Common myeloid progenitor, CD34-positive (primary cell): Measurements from ENCODE around the gene SIK2.

Experiments used
- CTCF ChIA-PET: fragments of 350-600 bp; sonication (Branson Sonifier 250); formaldehyde crosslinking; loops from one replicate; lab custom pipeline; 2021; ENCODE audit warnings: antibody characterized with exemption; lab: Charles Lee
- POLR2A ChIA-PET: fragments of 350-600 bp; sonication (Branson Sonifier 250); formaldehyde crosslinking; loops from one replicate; lab custom pipeline; 2021; ENCODE audit warnings: antibody characterized with exemption; lab: Charles Lee
- DNase-seq, 3 donors: peaks; one replicate each; pipeline versions ENCODE4 v3.0.0 to v3.0.0-alpha.2; 2013
- H3K27ac ChIP-seq, 2 experiments: 1 replicate in 1 of 2; 2 replicates in 1 of 2; pipeline ENCODE4 v1.7.0; 2013; ENCODE audit warnings: inconsistent platforms in 2 of 2, low read length in 2 of 2, mild to moderate bottlenecking in 2 of 2, low read depth in 1 of 2, moderate library complexity in 1 of 2; ENCODE audit not compliant: severe bottlenecking in 2 of 2, insufficient read depth in 1 of 2, poor library complexity in 1 of 2
- H3K27me3 ChIP-seq, 5 experiments: replicated peaks in 2 of 5; 1 replicate in 3 of 5; 2 replicates in 2 of 5; pipeline versions ENCODE4 v1.6.1 to v1.7.0; 2013; ENCODE audit warnings: low read length in 4 of 5, mild to moderate bottlenecking in 2 of 5, moderate library complexity in 2 of 5, inconsistent platforms in 1 of 5; ENCODE audit not compliant: insufficient read depth in 5 of 5, control insufficient read depth in 4 of 5
- H3K36me3 ChIP-seq, 4 experiments: 1 replicate in 2 of 4; 2 replicates in 2 of 4; pipeline versions ENCODE4 v1.6.1 to v1.7.0; 2013; ENCODE audit warnings: low read length in 3 of 4, control low read depth in 1 of 4, mild to moderate bottlenecking in 1 of 4; ENCODE audit not compliant: control insufficient read depth in 4 of 4, insufficient read depth in 4 of 4
- H3K4me1 ChIP-seq, 4 experiments: 1 replicate in 3 of 4; 2 replicates in 1 of 4; pipeline versions ENCODE4 v1.6.1 to v1.7.1; 2013; ENCODE audit warnings: low read length in 3 of 4, mild to moderate bottlenecking in 3 of 4, control low read depth in 1 of 4, inconsistent platforms in 1 of 4, moderate library complexity in 1 of 4; ENCODE audit not compliant: control insufficient read depth in 4 of 4, insufficient read depth in 4 of 4; ENCODE audit errors: control extremely low read depth in 1 of 4
- H3K4me3 ChIP-seq, 7 experiments: 1 replicate in 4 of 7; 2 replicates in 3 of 7; pipeline versions ENCODE4 v1.5.1 to v1.7.0; 2013; ENCODE audit warnings: mild to moderate bottlenecking in 7 of 7, low read length in 6 of 7, moderate library complexity in 6 of 7, inconsistent platforms in 2 of 7, low read depth in 2 of 7, control low read depth in 1 of 7; ENCODE audit not compliant: insufficient read depth in 4 of 7, control insufficient read depth in 1 of 7; ENCODE audit errors: extremely low read depth in 1 of 7
- H3K9me3 ChIP-seq, 5 experiments: 1 replicate in 4 of 5; 2 replicates in 1 of 5; pipeline versions ENCODE4 v1.6.1 to v1.7.1; 2013; ENCODE audit warnings: low read length in 4 of 5, mild to moderate bottlenecking in 2 of 5, inconsistent platforms in 1 of 5, low read depth in 1 of 5, moderate library complexity in 1 of 5; ENCODE audit not compliant: control insufficient read depth in 4 of 5, insufficient read depth in 2 of 5; ENCODE audit errors: control extremely low read depth in 1 of 5
- WGBS: methylation state at CpG from one replicate; pipeline ENCODE4 v1.1.5; 2013; ENCODE audit not compliant: insufficient coverage; 5-methylcytosine and 5-hydroxymethylcytosine counted together

SIK2 gene

GRCh38 chr11:111589886-111590499, 12.3 kb upstream of the SIK2 start:
- WGBS: 100% methylated on average over 1 of the region's 5 CpGs
- H3K9me3 ChIP-seq: no peaks in the 10 kb centered on the region
- CTCF ChIA-PET: interaction anchor here (0.5 to 1.6 kb wide), 6 partner anchors 14 to 253 kb away, joined by 3 to 5 read pairs (median 3); no protein-coding TSS in a partner anchor
- H3K36me3 ChIP-seq: no peaks in the 10 kb centered on the region
- H3K27ac ChIP-seq: no peak overlapping the region
- POLR2A ChIA-PET: no interaction called here
- peaks cover 4 to 14% (median 8%) of the 10 kb centered on the region in 4 experiments for H3K4me1 ChIP-seq
- DNase-seq: no peak
- no peak overlapping the region for H3K4me3 ChIP-seq
- no peaks in the 10 kb centered on the region for H3K27me3 ChIP-seq

DNA sequence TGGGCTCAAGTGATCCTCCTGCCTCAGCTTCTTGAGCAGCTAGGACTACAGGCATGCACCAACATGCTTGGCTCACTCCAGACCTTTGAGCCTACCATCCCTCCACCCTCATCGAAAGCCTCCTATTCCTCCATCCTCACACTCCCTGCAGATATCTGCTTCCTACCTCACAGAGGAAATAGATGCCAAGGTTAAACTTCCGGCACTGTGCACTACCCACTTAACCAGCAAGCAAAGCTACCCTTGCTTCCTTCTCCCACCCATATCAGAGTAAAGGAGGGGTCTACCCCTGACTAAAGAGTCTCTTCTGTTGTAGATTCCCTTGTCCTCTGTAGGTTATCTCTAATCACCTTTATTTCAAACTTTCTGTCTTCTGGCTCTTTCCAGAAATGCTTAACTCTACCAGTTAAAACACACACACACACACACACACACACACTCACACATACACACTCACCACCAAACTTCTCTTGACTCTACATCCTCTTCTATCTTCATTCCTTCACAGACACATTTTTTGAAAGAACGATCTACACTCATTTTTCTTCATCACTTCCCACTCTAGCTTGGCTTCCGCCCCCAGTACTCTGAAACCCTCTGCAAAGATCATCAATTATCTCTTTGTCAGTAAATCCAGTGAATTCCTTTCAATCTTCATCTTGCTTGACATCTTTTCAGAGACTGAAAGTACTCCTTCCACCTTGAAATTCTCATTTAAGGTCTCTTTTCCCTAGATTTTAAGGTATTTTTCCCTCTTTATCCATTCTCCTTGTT, 10.9 kb upstream of the SIK2 start:
- CTCF ChIA-PET: interaction anchor here (0.6 to 1.3 kb wide), 2 partner anchors 12 to 187 kb away, joined by 3 to 9 read pairs; no protein-coding TSS in a partner anchor
- WGBS: 69% methylated on average over 4 of the region's 4 CpGs

GRCh38 chr11:111592491-111592890, 9.8 kb upstream of the SIK2 start:
- no peaks in the 10 kb centered on the region for H3K9me3 ChIP-seq
- no peak overlapping the region for H3K27ac ChIP-seq
- H3K4me1 ChIP-seq: peaks cover 0 to 3% (median 0%) of the 10 kb centered on the region in 4 experiments
- H3K36me3 ChIP-seq: no peaks in the 10 kb centered on the region
- H3K4me3 ChIP-seq: no peak overlapping the region
- DNase-seq: no peak
- ChIA-PET POLR2A (no interaction called here), CTCF (no interaction called here)
- H3K27me3 ChIP-seq: no peaks in the 10 kb centered on the region

More for the DNA sequence above, 10.9 kb upstream of the SIK2 start:
- Histone ChIP-seq H3K27ac (no peak overlapping the region), H3K4me1 (peaks cover 0 to 3% (median 0%) of the 10 kb centered on the region in 4 experiments), H3K27me3 (no peaks in the 10 kb centered on the region), H3K4me3 (no peak overlapping the region), H3K9me3 (no peaks in the 10 kb centered on the region), H3K36me3 (no peaks in the 10 kb centered on the region)
- no peak for DNase-seq
- POLR2A ChIA-PET: interaction anchor here (0.6 kb wide), 1 partner anchor 487 kb away, joined by 3 read pairs; no protein-coding TSS in a partner anchor

DNA sequence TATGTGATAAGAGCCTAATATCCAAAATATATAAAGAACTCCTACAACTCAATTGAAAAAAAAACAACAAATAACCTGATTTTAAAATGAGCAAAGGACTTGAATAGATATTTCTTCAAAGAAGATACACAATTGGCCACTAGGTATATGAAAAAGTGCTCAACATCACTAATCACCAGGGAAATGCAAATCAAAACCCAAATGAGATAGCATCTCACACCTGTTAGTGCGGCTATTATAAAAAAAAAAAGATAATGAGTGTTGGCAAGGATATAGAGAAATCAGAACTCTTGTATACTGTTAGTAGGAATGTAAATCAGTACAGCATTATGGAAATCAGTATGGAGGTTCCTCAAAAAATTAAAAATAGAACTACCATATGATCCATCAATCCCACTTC, 5.9 kb upstream of the SIK2 start:
- Histone ChIP-seq H3K27me3 (no peaks in the 10 kb centered on the region), H3K27ac (no peak overlapping the region), H3K4me1 (peaks cover under 1 to 3% (median 2%) of the 10 kb centered on the region in 4 experiments), H3K4me3 (no peak overlapping the region), H3K9me3 (no peaks in the 10 kb centered on the region), H3K36me3 (no peaks in the 10 kb centered on the region)
- ChIA-PET CTCF (interaction anchor here (1.6 to 3.5 kb wide), 4 partner anchors 9 to 385 kb away, joined by 4 to 12 read pairs (median 8); no protein-coding TSS in a partner anchor), POLR2A (no interaction called here)
- no peak for DNase-seq
- no CpG with 5 or more reads among the region's 1 CpG for WGBS

- Histone ChIP-seq H3K4me3 (no peak overlapping the region), H3K27me3 (no peaks in the 10 kb centered on the region), H3K27ac (no peak overlapping the region), H3K36me3 (no peaks in the 10 kb centered on the region), H3K9me3 (no peaks in the 10 kb centered on the region), H3K4me1 (peaks cover 5 to 11% (median 10%) of the 10 kb centered on the region in 4 experiments)
- CTCF ChIA-PET: interaction anchor here (0.9 to 3.5 kb wide), 7 partner anchors 10 to 383 kb away, joined by 3 to 12 read pairs (median 7); no protein-coding TSS in a partner anchor
- POLR2A ChIA-PET: no interaction called here
- DNase-seq: no peak
- WGBS: no CpG with 5 or more reads among the region's 1 CpG
Measured at GRCh38 chr11:111598148-111598547, 4.1 kb upstream of the SIK2 start.

- H3K4me3 ChIP-seq: no peak overlapping the region
- H3K4me1 ChIP-seq: peaks cover 7 to 15% (median 14%) of the 10 kb centered on the region in 4 experiments
- no peaks in the 10 kb centered on the region for H3K36me3 ChIP-seq
- H3K9me3 ChIP-seq: no peaks in the 10 kb centered on the region
- POLR2A ChIA-PET: no interaction called here
- 46% methylated on average over 2 of the region's 2 CpGs for WGBS
- H3K27ac ChIP-seq: no peak overlapping the region
- DNase-seq: peak in 1 of 3 donors; percentile 31
- CTCF ChIA-PET: interaction anchor here (0.7 to 3.5 kb wide), 9 partner anchors 11 to 247 kb away, joined by 3 to 12 read pairs (median 4); no protein-coding TSS in a partner anchor
- H3K27me3 ChIP-seq: no peaks in the 10 kb centered on the region
Measured at GRCh38 chr11:111598559-111598958, 3.7 kb upstream of the SIK2 start.
